ENCODE data around the gene IL13RA1. TPM values are rescaled to one million over a fixed set of nuclear protein-coding genes. Genes with fewer than 3 reads are reported as not detected.
A peak's percentile ranks its signal among the peaks of the same experiment; 100 is the strongest.

IL13RA1 gene
- total and polyA plus RNA-seq, 2 experiments from 2014 or later: 2.7 to 6.6 TPM

GRCh38 chrX:118839334-118839958 lies 112.0 kb downstream of the IL13RA1 start:
- Mint-ChIP-seq H3K27me3 (ENCODE audit: insufficient read depth, low read depth, poor library complexity) (peaks cover 10% of the 10 kb centered on the region), H3K27ac (no peak overlapping the region), H3K9me3 (no peaks in the 10 kb centered on the region), H3K4me3 (peak overlapping the region; percentile 67), H3K36me3 (ENCODE audit: low read depth) (no peaks in the 10 kb centered on the region), H3K4me1 (peaks cover 5% of the 10 kb centered on the region; the same call in 1 of the 3 replicates)
- H3K79me2 ChIP-seq (replicated peaks; ENCODE audit: insufficient read depth): no peaks in the 10 kb centered on the region
- H3K4me3 ChIP-seq: peak overlapping the region; percentile 53
- H3K9me2 ChIP-seq (ENCODE audit: insufficient read depth): no peaks in the 10 kb centered on the region
- peaks cover 17% of the 10 kb centered on the region for H3K27me3 ChIP-seq (ENCODE audit: insufficient read depth)
- H3K27ac ChIP-seq (ENCODE audit: low read depth): no peak overlapping the region
- no peaks in the 10 kb centered on the region for H3F3A ChIP-seq (replicated peaks; ENCODE audit: low read depth)
- peak overlapping the region; percentile 78 for H3K4me2 ChIP-seq
- no peaks in the 10 kb centered on the region for H4K20me1 ChIP-seq (replicated peaks; ENCODE audit: insufficient read depth)
- peak overlapping the region; percentile 83; the same call in 1 of the 2 replicates for H2AFZ ChIP-seq
- H3K36me3 ChIP-seq (ENCODE audit: insufficient read depth): no peaks in the 10 kb centered on the region
- no peaks in the 10 kb centered on the region for H3K4me1 ChIP-seq (ENCODE audit: insufficient read depth)
- peak; percentile 83 for DNase-seq (ENCODE audit: low spot score)
- ATAC-seq: peak; percentile 97
- TF ChIP-seq POLR2AphosphoS5 (IDR thresholded peaks at IDR 0.05; ENCODE audit: low read depth) (0 out of 2 replicates have a peak, but pooled peaks have one; percentile 23), STAT1 (IDR thresholded peaks at IDR 0.05; ENCODE audit: unreplicated experiment) (no peak), JUNB (IDR thresholded peaks at IDR 0.05; ENCODE audit: unreplicated experiment) (no peak), EZH2 (IDR thresholded peaks at IDR 0.05; ENCODE audit: low read depth, unreplicated experiment) (no peak)
- TF ChIP-seq, protein P1, sequence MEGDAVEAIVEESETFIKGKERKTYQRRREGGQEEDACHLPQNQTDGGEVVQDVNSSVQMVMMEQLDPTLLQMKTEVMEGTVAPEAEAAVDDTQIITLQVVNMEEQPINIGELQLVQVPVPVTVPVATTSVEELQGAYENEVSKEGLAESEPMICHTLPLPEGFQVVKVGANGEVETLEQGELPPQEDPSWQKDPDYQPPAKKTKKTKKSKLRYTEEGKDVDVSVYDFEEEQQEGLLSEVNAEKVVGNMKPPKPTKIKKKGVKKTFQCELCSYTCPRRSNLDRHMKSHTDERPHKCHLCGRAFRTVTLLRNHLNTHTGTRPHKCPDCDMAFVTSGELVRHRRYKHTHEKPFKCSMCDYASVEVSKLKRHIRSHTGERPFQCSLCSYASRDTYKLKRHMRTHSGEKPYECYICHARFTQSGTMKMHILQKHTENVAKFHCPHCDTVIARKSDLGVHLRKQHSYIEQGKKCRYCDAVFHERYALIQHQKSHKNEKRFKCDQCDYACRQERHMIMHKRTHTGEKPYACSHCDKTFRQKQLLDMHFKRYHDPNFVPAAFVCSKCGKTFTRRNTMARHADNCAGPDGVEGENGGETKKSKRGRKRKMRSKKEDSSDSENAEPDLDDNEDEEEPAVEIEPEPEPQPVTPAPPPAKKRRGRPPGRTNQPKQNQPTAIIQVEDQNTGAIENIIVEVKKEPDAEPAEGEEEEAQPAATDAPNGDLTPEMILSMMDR (conservative IDR thresholded peaks at IDR 0.05; ENCODE audit: low read depth in 2 of 2): peak; percentile 45 to 78

Small RNA genes within 50 kb of the gene (small RNA-seq; reads per million reads assigned to genes)
- not detected for gene RF00566 (ENCODE audit: low replicate concordance)

Other genes starting within 250 kb of the IL13RA1 start
- gene DOCK11, start 231.8 kb upstream of the IL13RA1 start, total RNA-seq (2014; rRNA removed; shearing (Covaris generic)): 12.3 and 14.6 TPM in 2 replicates
- gene DOCK11, start 231.8 kb upstream of the IL13RA1 start, polyA plus RNA-seq (2016; fragmentation: Nextera tagmentation; extraction: Ambion mirVana): 5.4 and 6.0 TPM in 2 replicates
- gene ZCCHC12, start 96.2 kb downstream of the IL13RA1 start, total RNA-seq (2014; rRNA removed; shearing (Covaris generic)): 0.08 and 0.38 TPM in 2 replicates
- 0.32 and 0.70 TPM in 2 replicates for gene ZCCHC12, start 96.2 kb downstream of the IL13RA1 start, polyA plus RNA-seq (2016; fragmentation: Nextera tagmentation; extraction: Ambion mirVana)
- gene LONRF3, start 247.0 kb downstream of the IL13RA1 start, total RNA-seq (2014; rRNA removed; shearing (Covaris generic)): 0.10 and 0.12 TPM in 2 replicates
- not detected in 2 replicates for gene LONRF3, start 247.0 kb downstream of the IL13RA1 start, polyA plus RNA-seq (2016; fragmentation: Nextera tagmentation; extraction: Ambion mirVana)

All from GM23338 (cell line).